ENCODE data around the gene OXLD1.

DNA sequence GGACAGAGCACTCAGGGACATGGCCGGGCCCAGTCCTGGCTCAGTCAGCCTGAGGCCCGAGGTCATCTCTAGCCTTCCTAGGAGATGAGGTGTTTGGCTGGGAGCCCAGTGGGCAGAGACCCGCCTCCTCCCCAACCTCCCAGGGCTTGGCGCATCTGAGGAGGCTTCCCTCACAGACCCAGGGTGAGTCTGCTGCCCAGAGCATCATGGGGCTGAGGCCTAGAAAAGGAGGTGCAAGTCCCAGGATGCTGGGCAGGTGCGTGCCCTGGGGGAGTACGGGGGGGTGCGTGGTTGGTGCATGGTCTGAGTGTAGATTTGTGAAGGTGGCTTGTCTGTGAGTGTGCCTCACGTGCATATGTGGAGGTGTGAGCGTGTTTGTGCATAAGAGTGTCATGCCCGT is 14.7 kb downstream of the OXLD1 start:
- TF ChIP-seq CTCF (IDR thresholded peaks at IDR 0.05) (no peak), POLR2A (IDR thresholded peaks at IDR 0.05) (no peak)

All from right lobe of liver (tissue), 4 donors.